ENCODE results near the gene CUL1.

Gene CUL1

GRCh38 chr7:148772297-148773089, 73.8 kb downstream of the CUL1 start:
- DNase-seq = peak; percentile 20

- no peak for DNase-seq
Measured at GRCh38 chr7:148773334-148773733, 74.6 kb downstream of the CUL1 start.

- no peak for DNase-seq
Measured at GRCh38 chr7:148774471-148774870, 75.8 kb downstream of the CUL1 start.

- no peak for DNase-seq
Measured at GRCh38 chr7:148782757-148783456, 84.2 kb downstream of the CUL1 start.

- no peak for DNase-seq
Measured at GRCh38 chr7:148783801-148784527, 85.3 kb downstream of the CUL1 start.

- no peak for DNase-seq
Measured at GRCh38 chr7:148787571-148788295, 89.0 kb downstream of the CUL1 start.

GRCh38 chr7:148789220-148789619, 90.5 kb downstream of the CUL1 start:
- no peak for DNase-seq

GRCh38 chr7:148790131-148790726, 91.5 kb downstream of the CUL1 start:
- DNase-seq = no peak

- DNase-seq = no peak
Measured at GRCh38 chr7:148790850-148791249, 92.1 kb downstream of the CUL1 start.

- DNase-seq = no peak
Measured at GRCh38 chr7:148791546-148791945, 92.8 kb downstream of the CUL1 start.

GRCh38 chr7:148793590-148793989, 94.9 kb downstream of the CUL1 start:
- no peak for DNase-seq

GRCh38 chr7:148794476-148794875, 95.8 kb downstream of the CUL1 start:
- no peak for DNase-seq

- DNase-seq = no peak
Measured at GRCh38 chr7:148796841-148797240, 98.1 kb downstream of the CUL1 start.

GRCh38 chr7:148799893-148800555, 101.3 kb downstream of the CUL1 start:
- no peak for DNase-seq

GRCh38 chr7:148800677-148801076, 102.0 kb downstream of the CUL1 start:
- DNase-seq = no peak

GRCh38 chr7:148802101-148802493, 103.4 kb downstream of the CUL1 start:
- no peak for DNase-seq

- no peak for DNase-seq
Measured at GRCh38 chr7:148803094-148803493, 104.4 kb downstream of the CUL1 start.

- DNase-seq = no peak
Measured at GRCh38 chr7:148804343-148805235, 105.9 kb downstream of the CUL1 start.

- no peak for DNase-seq
Measured at GRCh38 chr7:148806187-148806586, 107.5 kb downstream of the CUL1 start.

- no peak for DNase-seq
Measured at GRCh38 chr7:148807436-148807835, 108.7 kb downstream of the CUL1 start.

GRCh38 chr7:148809856-148810255, 111.2 kb downstream of the CUL1 start:
- DNase-seq = no peak
